Activated CD4-positive, alpha-beta T cell treated with anti-CD3 and anti-CD28 coated beads, Interleukin-10, Interleukin-2, amounts not matched to agents 100 ng/mL and 50 ng/mL, durations not matched to agents 16 hours and 8 hours (primary cell): ENCODE measurements around the gene SEC31A.

ENCODE experiments used
- DNase-seq: peaks from one replicate; pipeline ENCODE4 v3.0.0-alpha.2; 2020

The SEC31A gene

GRCh38 chr4:82789025-82789776 is 101.8 kb downstream of the SEC31A start:
- DNase-seq, result no peak

- DNase-seq, result no peak
Observed at GRCh38 chr4:82787342-82787741, 103.6 kb downstream of the SEC31A start.

GRCh38 chr4:82786828-82787227 is 104.1 kb downstream of the SEC31A start:
- DNase-seq, result no peak

GRCh38 chr4:82785611-82786400 is 105.1 kb downstream of the SEC31A start:
- DNase-seq, result no peak

- DNase-seq, result no peak
Observed at GRCh38 chr4:82784681-82785610, 106.0 kb downstream of the SEC31A start.

GRCh38 chr4:82782626-82783345 is 108.2 kb downstream of the SEC31A start:
- no peak for DNase-seq

- no peak for DNase-seq
Observed at GRCh38 chr4:82780752-82781231, 110.2 kb downstream of the SEC31A start.

GRCh38 chr4:82780170-82780751 is 110.7 kb downstream of the SEC31A start:
- no peak for DNase-seq

GRCh38 chr4:82779032-82779431 is 111.9 kb downstream of the SEC31A start:
- DNase-seq, result no peak

- DNase-seq, result no peak
Observed at GRCh38 chr4:82777857-82778525, 113.0 kb downstream of the SEC31A start.

GRCh38 chr4:82776925-82777542 is 113.9 kb downstream of the SEC31A start:
- no peak for DNase-seq

GRCh38 chr4:82775243-82775642 is 115.7 kb downstream of the SEC31A start:
- DNase-seq, result no peak

GRCh38 chr4:82774711-82775171 is 116.2 kb downstream of the SEC31A start:
- no peak for DNase-seq

- no peak for DNase-seq
Observed at GRCh38 chr4:82773057-82773456, 117.9 kb downstream of the SEC31A start.

GRCh38 chr4:82770607-82771006 is 120.3 kb downstream of the SEC31A start:
- DNase-seq, result no peak
